IPS-20b (cell line): ENCODE measurements around the gene SEC16A.

ENCODE experiments used
- H3K27ac ChIP-seq: one replicate; pipeline ENCODE4 v1.5.1; 2013; ENCODE audit warnings: low read length
- H3K27me3 ChIP-seq: 2 replicates; pipeline ENCODE4 v1.6.1; 2013; ENCODE audit warnings: mild to moderate bottlenecking, low read length, inconsistent platforms; ENCODE audit not compliant: insufficient read depth
- H3K36me3 ChIP-seq: 2 replicates; pipeline ENCODE4 v1.6.1; 2013; ENCODE audit warnings: low read depth, mild to moderate bottlenecking, inconsistent platforms, low read length, moderate library complexity; ENCODE audit not compliant: insufficient read depth
- H3K4me1 ChIP-seq: 2 replicates; pipeline ENCODE4 v1.6.1; 2013; ENCODE audit warnings: mild to moderate bottlenecking, control low read depth, inconsistent platforms, low read length, moderate library complexity; ENCODE audit not compliant: insufficient read depth
- H3K4me3 ChIP-seq: 2 replicates; pipeline ENCODE4 v1.5.1; 2013; ENCODE audit warnings: mild to moderate bottlenecking, low read length, inconsistent platforms
- H3K9ac ChIP-seq: 2 replicates; pipeline ENCODE4 v1.6.1; 2013; ENCODE audit warnings: low read depth, mild to moderate bottlenecking, inconsistent platforms, low read length, moderate library complexity
- H3K9me3 ChIP-seq: 2 replicates; pipeline ENCODE4 v1.6.1; 2013; ENCODE audit warnings: mild to moderate bottlenecking, low read depth, low read length, inconsistent platforms; ENCODE audit not compliant: insufficient read depth

Gene SEC16A

GRCh38 chr9:136424750-136425362, 58.0 kb downstream of the SEC16A start:
- no peaks in the 10 kb centered on the region for H3K4me1 ChIP-seq
- H3K4me3 ChIP-seq, result no peak overlapping the region
- no peak overlapping the region for H3K9ac ChIP-seq
- H3K27ac ChIP-seq, result no peak overlapping the region
- no peaks in the 10 kb centered on the region for H3K27me3 ChIP-seq
- no peaks in the 10 kb centered on the region for H3K9me3 ChIP-seq
- peaks cover 64% of the 10 kb centered on the region for H3K36me3 ChIP-seq

GRCh38 chr9:136423432-136424146, 59.3 kb downstream of the SEC16A start:
- Histone ChIP-seq H3K4me3 (no peak overlapping the region), H3K36me3 (peaks cover 67% of the 10 kb centered on the region), H3K27me3 (no peaks in the 10 kb centered on the region), H3K9me3 (no peaks in the 10 kb centered on the region), H3K4me1 (no peaks in the 10 kb centered on the region), H3K9ac (no peak overlapping the region), H3K27ac (no peak overlapping the region)

- peaks cover 73% of the 10 kb centered on the region for H3K36me3 ChIP-seq
- no peaks in the 10 kb centered on the region for H3K9me3 ChIP-seq
- H3K4me1 ChIP-seq, result no peaks in the 10 kb centered on the region
- no peak overlapping the region for H3K4me3 ChIP-seq
- H3K27me3 ChIP-seq, result no peaks in the 10 kb centered on the region
- no peak overlapping the region for H3K9ac ChIP-seq
- H3K27ac ChIP-seq, result no peak overlapping the region
These were observed 60.0 kb downstream of the SEC16A start for GRCh38 chr9:136422876-136423275.

GRCh38 chr9:136421791-136422190, 61.0 kb downstream of the SEC16A start:
- no peak overlapping the region for H3K27ac ChIP-seq
- peaks cover 80% of the 10 kb centered on the region for H3K36me3 ChIP-seq
- no peaks in the 10 kb centered on the region for H3K4me1 ChIP-seq
- H3K9ac ChIP-seq, result no peak overlapping the region
- H3K27me3 ChIP-seq, result no peaks in the 10 kb centered on the region
- no peak overlapping the region for H3K4me3 ChIP-seq
- no peaks in the 10 kb centered on the region for H3K9me3 ChIP-seq

- Histone ChIP-seq H3K9me3 (no peaks in the 10 kb centered on the region), H3K4me3 (no peak overlapping the region), H3K4me1 (no peaks in the 10 kb centered on the region), H3K36me3 (peaks cover 94% of the 10 kb centered on the region), H3K9ac (no peak overlapping the region), H3K27me3 (no peaks in the 10 kb centered on the region), H3K27ac (no peak overlapping the region)
These were observed 63.8 kb downstream of the SEC16A start for GRCh38 chr9:136419092-136419420.

- H3K27ac ChIP-seq, result no peak overlapping the region
- H3K9me3 ChIP-seq, result no peaks in the 10 kb centered on the region
- no peak overlapping the region for H3K4me3 ChIP-seq
- no peaks in the 10 kb centered on the region for H3K27me3 ChIP-seq
- no peak overlapping the region for H3K9ac ChIP-seq
- peaks cover 94% of the 10 kb centered on the region for H3K36me3 ChIP-seq
- H3K4me1 ChIP-seq, result no peaks in the 10 kb centered on the region
These were observed 64.4 kb downstream of the SEC16A start for GRCh38 chr9:136418182-136419091.

- peaks cover 94% of the 10 kb centered on the region for H3K36me3 ChIP-seq
- H3K9ac ChIP-seq, result no peak overlapping the region
- no peak overlapping the region for H3K4me3 ChIP-seq
- no peaks in the 10 kb centered on the region for H3K27me3 ChIP-seq
- H3K9me3 ChIP-seq, result no peaks in the 10 kb centered on the region
- H3K4me1 ChIP-seq, result no peaks in the 10 kb centered on the region
- H3K27ac ChIP-seq, result no peak overlapping the region
These were observed 65.9 kb downstream of the SEC16A start for GRCh38 chr9:136416914-136417313.

- H3K27me3 ChIP-seq, result no peaks in the 10 kb centered on the region
- no peak overlapping the region for H3K4me3 ChIP-seq
- no peaks in the 10 kb centered on the region for H3K4me1 ChIP-seq
- H3K9ac ChIP-seq, result no peak overlapping the region
- peaks cover 95% of the 10 kb centered on the region for H3K36me3 ChIP-seq
- H3K27ac ChIP-seq, result no peak overlapping the region
- no peaks in the 10 kb centered on the region for H3K9me3 ChIP-seq
These were observed 66.4 kb downstream of the SEC16A start for GRCh38 chr9:136416427-136416826.

- Histone ChIP-seq H3K4me1 (peaks cover 3% of the 10 kb centered on the region; the same call in 1 of the 2 replicates), H3K27me3 (no peaks in the 10 kb centered on the region), H3K36me3 (peaks cover 64% of the 10 kb centered on the region), H3K4me3 (no peak overlapping the region), H3K27ac (no peak overlapping the region), H3K9me3 (no peaks in the 10 kb centered on the region), H3K9ac (no peak overlapping the region)
These were observed 69.9 kb downstream of the SEC16A start for GRCh38 chr9:136412962-136413361.

GRCh38 chr9:136411378-136411777, 71.5 kb downstream of the SEC16A start:
- peak overlapping the region; percentile 93 for H3K9ac ChIP-seq
- H3K36me3 ChIP-seq, result peaks cover 64% of the 10 kb centered on the region
- H3K4me1 ChIP-seq, result peaks cover 3% of the 10 kb centered on the region; the same call in 1 of the 2 replicates
- no peak overlapping the region for H3K27ac ChIP-seq
- H3K27me3 ChIP-seq, result no peaks in the 10 kb centered on the region
- no peaks in the 10 kb centered on the region for H3K9me3 ChIP-seq
- H3K4me3 ChIP-seq, result peak overlapping the region; percentile 95

- Histone ChIP-seq H3K36me3 (peaks cover 64% of the 10 kb centered on the region), H3K4me1 (peaks cover 3% of the 10 kb centered on the region; the same call in 1 of the 2 replicates), H3K4me3 (peak within 1 kb of the TSS; percentile 95), H3K9ac (peak within 1 kb of the TSS; percentile 93), H3K27ac (peak within 1 kb of the TSS; percentile 46), H3K9me3 (no peaks in the 10 kb centered on the region), H3K27me3 (no peaks in the 10 kb centered on the region)
These were observed 72.1 kb downstream of the SEC16A start, which contains the start of the genes ENTR1 and PMPCA for GRCh38 chr9:136410500-136411287. Gene ENTR1 (minus strand): TSS chr9:136410614. CDS start chr9:136410397, 217 bp downstream. Gene PMPCA (plus strand): TSS chr9:136410658. CDS start chr9:136410669, 11 bp downstream.
